Measurements from ENCODE around the gene TIGD6.
"Not testable (repeated sequence)": the region's sequence is repeated elsewhere in the genome, so short reads cannot be mapped to it uniquely, and the experiment has no call there.

The TIGD6 gene

GRCh38 chr5:150000256-150000989 is at the start of gene TIGD6, which contains the start of gene HMGXB3:
TIGD6 (minus strand) TSS chr5:150000654; CDS start chr5:149996348, 4,306 bp downstream.
HMGXB3 (plus strand) TSS chr5:150000739; CDS start chr5:150004853, 4,114 bp downstream.
- FAIRE-seq (no peak), DNase-seq (ENCODE audit: low spot score) (peak; percentile 87)

GRCh38 chr5:150046031-150046430 is 45.6 kb upstream of the TIGD6 start:
- DNase-seq (ENCODE audit: low spot score) = no peak
- FAIRE-seq = no peak

GRCh38 chr5:150045549-150045948 is 45.1 kb upstream of the TIGD6 start:
- no peak for FAIRE-seq
- DNase-seq (ENCODE audit: low spot score) = no peak

- DNase-seq (ENCODE audit: low spot score) (no peak), FAIRE-seq (no peak)
These were observed 44.3 kb upstream of the TIGD6 start for GRCh38 chr5:150044712-150045111.

- FAIRE-seq (no peak), DNase-seq (ENCODE audit: low spot score) (no peak)
These were observed 43.9 kb upstream of the TIGD6 start for GRCh38 chr5:150044329-150044681.

- DNase-seq (ENCODE audit: low spot score) = no peak
These were observed 43.3 kb upstream of the TIGD6 start for GRCh38 chr5:150043657-150044328.

GRCh38 chr5:150042459-150042858 is 42.0 kb upstream of the TIGD6 start:
- DNase-seq (ENCODE audit: low spot score) = no peak
- no peak for FAIRE-seq

More at GRCh38 chr5:150043657-150044328, 43.3 kb upstream of the TIGD6 start:
- FAIRE-seq = no peak

GRCh38 chr5:150038547-150038946 is 38.1 kb upstream of the TIGD6 start:
- FAIRE-seq = no peak
- no peak for DNase-seq (ENCODE audit: low spot score)

GRCh38 chr5:150036513-150036912 is 36.1 kb upstream of the TIGD6 start:
- DNase-seq (ENCODE audit: low spot score) = peak; percentile 96
- peak; percentile 96 for FAIRE-seq

- DNase-seq (ENCODE audit: low spot score) (no peak), FAIRE-seq (no peak)
These were observed 34.9 kb upstream of the TIGD6 start for GRCh38 chr5:150035139-150035895.

- FAIRE-seq (peak; percentile 82), DNase-seq (ENCODE audit: low spot score) (peak; percentile 55)
These were observed 34.2 kb upstream of the TIGD6 start for GRCh38 chr5:150034662-150035061.

- no peak for DNase-seq (ENCODE audit: low spot score)
- no peak for FAIRE-seq
These were observed 32.9 kb upstream of the TIGD6 start for GRCh38 chr5:150033334-150033733.

GRCh38 chr5:150028047-150028446 is 27.6 kb upstream of the TIGD6 start:
- not testable (repeated sequence) for DNase-seq (ENCODE audit: low spot score); FAIRE-seq

- FAIRE-seq = no peak
- no peak for DNase-seq (ENCODE audit: low spot score)
These were observed 26.3 kb upstream of the TIGD6 start for GRCh38 chr5:150026682-150027172.

- no peak for DNase-seq (ENCODE audit: low spot score)
These were observed 24.0 kb upstream of the TIGD6 start for GRCh38 chr5:150024346-150024984.

GRCh38 chr5:150023136-150023535 is 22.7 kb upstream of the TIGD6 start:
- DNase-seq (ENCODE audit: low spot score) = no peak
- no peak for FAIRE-seq

More at GRCh38 chr5:150024346-150024984, 24.0 kb upstream of the TIGD6 start:
- no peak for FAIRE-seq

- peak; percentile 79 for DNase-seq (ENCODE audit: low spot score)
- FAIRE-seq = peak; percentile 90
These were observed 22.2 kb upstream of the TIGD6 start for GRCh38 chr5:150022681-150023080.

- DNase-seq (ENCODE audit: low spot score) (peak; percentile 65), FAIRE-seq (no peak)
These were observed 21.7 kb upstream of the TIGD6 start for GRCh38 chr5:150022158-150022531.

GRCh38 chr5:150021491-150022157 is 21.2 kb upstream of the TIGD6 start:
- FAIRE-seq (peak; percentile 86), DNase-seq (ENCODE audit: low spot score) (peak; percentile 65)

- DNase-seq (ENCODE audit: low spot score) = no peak
- no peak for FAIRE-seq
These were observed 19.8 kb upstream of the TIGD6 start for GRCh38 chr5:150020249-150020648.
